Trophoblast cell (in vitro differentiated cells and primary cell): ENCODE results near the gene CDC37L1. TPM values are rescaled to one million over a fixed set of nuclear protein-coding genes. Genes with fewer than 3 reads are reported as not detected.

Source experiments
- DNase-seq, 2 donors: peaks; one replicate each; pipeline ENCODE4 v3.0.0-alpha.2; 2016
- H2AFZ ChIP-seq: 2 replicates; pipeline ENCODE4 v1.6.1; 2013; ENCODE audit warnings: low read length, moderate library complexity, mild to moderate bottlenecking; ENCODE audit not compliant: insufficient read depth, poor library complexity
- H2AK5ac ChIP-seq: 2 replicates; pipeline ENCODE4 v1.6.1; 2013; ENCODE audit warnings: mild to moderate bottlenecking, low read length
- H2BK120ac ChIP-seq: 2 replicates; pipeline ENCODE4 v1.6.1; 2013; ENCODE audit warnings: low read length, mild to moderate bottlenecking, moderate library complexity; ENCODE audit not compliant: insufficient read depth, poor library complexity
- H2BK12ac ChIP-seq: 2 replicates; pipeline ENCODE4 v1.6.1; 2013; ENCODE audit warnings: mild to moderate bottlenecking, low read length, moderate library complexity
- H2BK5ac ChIP-seq: 2 replicates; pipeline ENCODE4 v1.6.1; 2013; ENCODE audit warnings: low read length, low read depth, moderate library complexity, mild to moderate bottlenecking; ENCODE audit not compliant: poor library complexity
- H3K14ac ChIP-seq: 2 replicates; pipeline ENCODE4 v1.6.1; 2013; ENCODE audit warnings: mild to moderate bottlenecking, low read length
- H3K18ac ChIP-seq: 2 replicates; pipeline ENCODE4 v1.6.1; 2013; ENCODE audit warnings: mild to moderate bottlenecking, low read length
- H3K23ac ChIP-seq: 2 replicates; pipeline ENCODE4 v1.6.1; 2013; ENCODE audit warnings: low read length
- H3K27ac ChIP-seq: 2 replicates; pipeline ENCODE4 v1.5.1; 2013; ENCODE audit warnings: low read depth, mild to moderate bottlenecking, inconsistent platforms, low read length, moderate library complexity
- H3K27me3 ChIP-seq: 2 replicates; pipeline ENCODE4 v1.6.1; 2013; ENCODE audit warnings: inconsistent platforms, mild to moderate bottlenecking, low read length, moderate library complexity; ENCODE audit not compliant: insufficient read depth
- H3K36me3 ChIP-seq, 2 experiments: 1 replicate in 1 of 2; 2 replicates in 1 of 2; pipeline ENCODE4 v1.6.1; 2013; ENCODE audit warnings: low read length in 2 of 2, mild to moderate bottlenecking in 2 of 2, moderate library complexity in 1 of 2; ENCODE audit not compliant: insufficient read depth in 2 of 2, control insufficient read depth in 1 of 2
- H3K4ac ChIP-seq: 2 replicates; pipeline ENCODE4 v1.6.1; 2013; ENCODE audit warnings: low read depth, mild to moderate bottlenecking, low read length, moderate library complexity
- H3K4me1 ChIP-seq, 2 experiments: 1 replicate in 1 of 2; 2 replicates in 1 of 2; pipeline ENCODE4 v1.6.1; 2013; ENCODE audit warnings: low read length in 2 of 2, mild to moderate bottlenecking in 2 of 2, moderate library complexity in 1 of 2; ENCODE audit not compliant: insufficient read depth in 2 of 2, control insufficient read depth in 1 of 2
- H3K4me2 ChIP-seq: 2 replicates; pipeline ENCODE4 v1.6.1; 2013; ENCODE audit warnings: inconsistent platforms, mild to moderate bottlenecking, low read length, moderate library complexity
- H3K4me3 ChIP-seq: 2 replicates; pipeline ENCODE4 v1.5.1; 2013; ENCODE audit warnings: mild to moderate bottlenecking, low read depth, low read length, inconsistent platforms
- H3K79me1 ChIP-seq: one replicate; pipeline ENCODE4 v1.6.1; 2013; ENCODE audit warnings: low read length
- H3K79me2 ChIP-seq: 2 replicates; pipeline ENCODE4 v1.6.1; 2013; ENCODE audit warnings: low read length, mild to moderate bottlenecking; ENCODE audit not compliant: control insufficient read depth, insufficient read depth, poor library complexity
- H3K9ac ChIP-seq: 2 replicates; pipeline ENCODE4 v1.6.1; 2013; ENCODE audit warnings: mild to moderate bottlenecking, low read length
- H3K9me3 ChIP-seq: 2 replicates; pipeline ENCODE4 v1.6.1; 2013; ENCODE audit warnings: low read depth, mild to moderate bottlenecking, control low read depth, inconsistent platforms, low read length; ENCODE audit not compliant: insufficient read depth
- H4K12ac ChIP-seq: 2 replicates; pipeline ENCODE4 v1.6.1; 2013; ENCODE audit warnings: low read depth, mild to moderate bottlenecking, low read length, moderate library complexity
- H4K8ac ChIP-seq: 2 replicates; pipeline ENCODE4 v1.6.1; 2013; ENCODE audit warnings: low read depth, mild to moderate bottlenecking, low read length, moderate library complexity
- H4K91ac ChIP-seq: one replicate; pipeline ENCODE4 v1.6.1; 2013; ENCODE audit warnings: low read depth, mild to moderate bottlenecking, low read length, moderate library complexity
- WGBS: extraction: QIAGEN DNeasy Blood & Tissue Kit; methylation state at CpG from one replicate; pipeline ENCODE4 v1.1.7; 2013; ENCODE audit warnings: missing lambda C conversion rate; ENCODE audit not compliant: insufficient read length, insufficient coverage; ENCODE audit errors: extremely low coverage; 5-methylcytosine and 5-hydroxymethylcytosine counted together
- polyA plus RNA-seq: library from polyadenylated mRNA; stranded (reverse); fragments of 200-250 nt; gene quantifications from 2 replicates; pipeline ENCODE4 v1.2.3, GENCODE V29; 2013

Gene CDC37L1
- 7.7 and 8.3 TPM in 2 replicates for polyA plus RNA-seq

- H3K27ac ChIP-seq, result peak within 1 kb of the TSS; percentile 93
- DNase-seq, result peak; percentile 95 to 98
Observed at GRCh38 chr9:4679268-4680172, at the start of gene CDC37L1. CDC37L1 (plus strand) TSS chr9:4679569; CDS start chr9:4679768, 199 bp downstream.

DNA sequence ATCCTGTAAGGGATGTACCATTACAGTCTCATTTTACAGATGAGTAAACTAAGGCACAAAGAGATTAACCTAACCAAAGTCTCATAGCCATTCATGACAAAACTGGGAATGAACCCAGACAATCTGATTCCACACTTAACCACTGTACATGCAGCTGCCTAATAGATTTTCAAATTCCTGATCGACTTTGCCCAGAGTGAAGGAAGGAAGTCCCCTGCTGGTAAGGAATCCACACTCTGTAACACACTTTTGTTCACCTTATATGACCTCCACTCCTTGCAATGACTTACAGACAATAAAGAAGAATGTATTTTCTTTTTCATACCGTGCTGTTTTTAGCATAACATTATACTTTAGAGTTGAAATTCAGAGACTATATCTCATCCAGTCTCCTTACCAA, 48.5 kb upstream of the CDC37L1 start:
- H3K4me1 ChIP-seq, result no peaks in the 10 kb centered on the region
- no peak overlapping the region for H3K4ac ChIP-seq
- no peak overlapping the region for H4K91ac ChIP-seq
- H2BK120ac ChIP-seq, result no peak overlapping the region
- no peak overlapping the region for H3K18ac ChIP-seq
- H2AFZ ChIP-seq, result no peak overlapping the region
- no peaks in the 10 kb centered on the region for H3K79me2 ChIP-seq
- no peak overlapping the region for H4K12ac ChIP-seq
- no peak overlapping the region for H3K9ac ChIP-seq
- H2BK5ac ChIP-seq, result no peak overlapping the region
- DNase-seq, result no peak
- H2BK12ac ChIP-seq, result no peak overlapping the region
- H3K27ac ChIP-seq, result no peak overlapping the region
- no peak overlapping the region for H3K4me3 ChIP-seq
- H4K8ac ChIP-seq, result no peak overlapping the region
- no peaks in the 10 kb centered on the region for H3K36me3 ChIP-seq
- H3K79me1 ChIP-seq, result no peaks in the 10 kb centered on the region
- no peaks in the 10 kb centered on the region for H3K9me3 ChIP-seq
- WGBS, result no CpG with 5 or more reads among the region's 2 CpGs
- H3K23ac ChIP-seq, result no peak overlapping the region
- no peak overlapping the region for H3K4me2 ChIP-seq
- H3K14ac ChIP-seq, result no peak overlapping the region
- H2AK5ac ChIP-seq, result no peak overlapping the region
- H3K27me3 ChIP-seq, result no peaks in the 10 kb centered on the region

More at GRCh38 chr9:4679268-4680172, at the start of gene CDC37L1:
- Histone ChIP-seq H3K4me3 (peak within 1 kb of the TSS; percentile 87), H3K36me3 (no peaks in the 10 kb centered on the region), H3K9me3 (no peaks in the 10 kb centered on the region), H2BK120ac (peak within 1 kb of the TSS; percentile 85), H3K23ac (no peak within 1 kb of the TSS), H2AK5ac (peak within 1 kb of the TSS; percentile 34), H3K18ac (peak within 1 kb of the TSS; percentile 77), H3K4me2 (peak within 1 kb of the TSS; percentile 87), H3K14ac (peak within 1 kb of the TSS; percentile 91), H3K4me1 (no peaks in the 10 kb centered on the region), H4K8ac (peak within 1 kb of the TSS; percentile 96), H2BK5ac (peak within 1 kb of the TSS; percentile 83), H3K79me1 (peaks cover 12% of the 10 kb centered on the region), H2BK12ac (no peak within 1 kb of the TSS), H2AFZ (peak within 1 kb of the TSS; percentile 78), H4K12ac (peak within 1 kb of the TSS; percentile 92), H4K91ac (peak within 1 kb of the TSS; percentile 81), H3K9ac (peak within 1 kb of the TSS; percentile 87), H3K79me2 (peaks cover 7% of the 10 kb centered on the region), H3K4ac (peak within 1 kb of the TSS; percentile 60), H3K27me3 (no peaks in the 10 kb centered on the region)
- WGBS, result no CpG with 5 or more reads among the region's 66 CpGs

- H3K36me3 ChIP-seq, result peaks cover 0 to 2% of the 10 kb centered on the region in 2 experiments
- no peak overlapping the region for H4K12ac ChIP-seq
- H3K79me1 ChIP-seq, result no peaks in the 10 kb centered on the region
- H3K27me3 ChIP-seq, result no peaks in the 10 kb centered on the region
- WGBS, result no CpG with 5 or more reads among the region's 3 CpGs
- DNase-seq, result no peak
- no peak overlapping the region for H2AK5ac ChIP-seq
- no peak overlapping the region for H3K23ac ChIP-seq
- H2BK120ac ChIP-seq, result no peak overlapping the region
- H3K4ac ChIP-seq, result no peak overlapping the region
- no peak overlapping the region for H3K14ac ChIP-seq
- no peak overlapping the region for H3K18ac ChIP-seq
- no peaks in the 10 kb centered on the region for H3K4me1 ChIP-seq
- H4K91ac ChIP-seq, result no peak overlapping the region
- no peaks in the 10 kb centered on the region for H3K9me3 ChIP-seq
- H3K9ac ChIP-seq, result no peak overlapping the region
- H2AFZ ChIP-seq, result no peak overlapping the region
- H2BK5ac ChIP-seq, result no peak overlapping the region
- H3K4me3 ChIP-seq, result no peak overlapping the region
- no peaks in the 10 kb centered on the region for H3K79me2 ChIP-seq
- no peak overlapping the region for H4K8ac ChIP-seq
- no peak overlapping the region for H3K27ac ChIP-seq
- H3K4me2 ChIP-seq, result no peak overlapping the region
- no peak overlapping the region for H2BK12ac ChIP-seq
Observed at GRCh38 chr9:4638968-4639367, 40.4 kb upstream of the CDC37L1 start.

DNA sequence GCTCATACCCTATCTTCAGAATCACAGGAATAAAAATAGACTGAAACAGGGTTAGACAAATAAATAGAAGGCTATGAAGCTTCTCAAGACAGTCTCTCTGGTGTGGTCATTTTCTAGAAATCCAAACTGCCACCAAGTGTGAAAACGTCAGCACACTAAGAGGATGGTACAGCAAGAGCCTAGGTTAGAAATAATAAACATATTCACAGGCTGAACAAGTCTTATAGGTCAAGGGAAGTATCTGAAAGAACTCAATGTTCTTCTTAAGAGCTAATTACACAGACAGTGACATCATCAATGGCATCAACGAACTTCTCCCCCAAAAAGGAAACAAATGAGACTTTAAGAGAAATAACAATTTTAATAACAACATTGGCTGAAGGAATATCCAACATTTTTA, 39.9 kb upstream of the CDC37L1 start:
- Histone ChIP-seq H4K12ac (no peak overlapping the region), H4K8ac (no peak overlapping the region), H3K14ac (no peak overlapping the region), H3K27me3 (no peaks in the 10 kb centered on the region), H3K79me1 (no peaks in the 10 kb centered on the region), H2BK12ac (no peak overlapping the region), H3K4me1 (no peaks in the 10 kb centered on the region), H3K79me2 (no peaks in the 10 kb centered on the region), H3K36me3 (peaks cover 0 to 2% of the 10 kb centered on the region in 2 experiments), H3K9me3 (no peaks in the 10 kb centered on the region), H2BK120ac (no peak overlapping the region), H3K27ac (no peak overlapping the region), H3K18ac (no peak overlapping the region), H2AFZ (no peak overlapping the region), H4K91ac (no peak overlapping the region), H3K4me2 (no peak overlapping the region), H2AK5ac (no peak overlapping the region), H3K9ac (no peak overlapping the region), H3K23ac (no peak overlapping the region), H3K4me3 (no peak overlapping the region), H2BK5ac (no peak overlapping the region), H3K4ac (no peak overlapping the region)
- no CpG with 5 or more reads among the region's 2 CpGs for WGBS
- no peak for DNase-seq
